Nephron (organoid): ENCODE data around the gene ZHX3.

ENCODE experiments used
- H3K27ac Mint-ChIP-seq, 3 experiments: 2 replicates each; pipeline ENCODE4 v1.8.0; 2020; ENCODE audit warnings: mixed read lengths in 3 of 3, mild to moderate bottlenecking in 2 of 3, moderate library complexity in 1 of 3
- H3K27me3 Mint-ChIP-seq: 2 replicates; pipeline ENCODE4 v1.8.0; 2021; ENCODE audit warnings: low read depth, mild to moderate bottlenecking, moderate library complexity, mixed read lengths
- H3K36me3 Mint-ChIP-seq: 2 replicates; pipeline ENCODE4 v1.8.0; 2020; ENCODE audit warnings: low read depth, mixed read lengths
- H3K4me1 Mint-ChIP-seq: 2 replicates; pipeline ENCODE4 v1.8.0; 2020; ENCODE audit warnings: mixed read lengths
- H3K4me3 Mint-ChIP-seq, 3 experiments: 2 replicates each; pipeline ENCODE4 v1.8.0; 2020; ENCODE audit warnings: mild to moderate bottlenecking in 3 of 3, mixed read lengths in 3 of 3, moderate library complexity in 2 of 3
- H3K9me3 Mint-ChIP-seq: 2 replicates; pipeline ENCODE4 v1.8.0; 2020; ENCODE audit warnings: mixed read lengths
- CTCF ChIP-seq, 3 experiments: fragments of 200-600 bp; sonication (generic); IDR thresholded peaks; one replicate each; pipeline ENCODE4 v1.5.0; 2021; ENCODE audit warnings: antibody characterized with exemption in 3 of 3; ENCODE audit not compliant: unreplicated experiment in 3 of 3

The ZHX3 gene

DNA sequence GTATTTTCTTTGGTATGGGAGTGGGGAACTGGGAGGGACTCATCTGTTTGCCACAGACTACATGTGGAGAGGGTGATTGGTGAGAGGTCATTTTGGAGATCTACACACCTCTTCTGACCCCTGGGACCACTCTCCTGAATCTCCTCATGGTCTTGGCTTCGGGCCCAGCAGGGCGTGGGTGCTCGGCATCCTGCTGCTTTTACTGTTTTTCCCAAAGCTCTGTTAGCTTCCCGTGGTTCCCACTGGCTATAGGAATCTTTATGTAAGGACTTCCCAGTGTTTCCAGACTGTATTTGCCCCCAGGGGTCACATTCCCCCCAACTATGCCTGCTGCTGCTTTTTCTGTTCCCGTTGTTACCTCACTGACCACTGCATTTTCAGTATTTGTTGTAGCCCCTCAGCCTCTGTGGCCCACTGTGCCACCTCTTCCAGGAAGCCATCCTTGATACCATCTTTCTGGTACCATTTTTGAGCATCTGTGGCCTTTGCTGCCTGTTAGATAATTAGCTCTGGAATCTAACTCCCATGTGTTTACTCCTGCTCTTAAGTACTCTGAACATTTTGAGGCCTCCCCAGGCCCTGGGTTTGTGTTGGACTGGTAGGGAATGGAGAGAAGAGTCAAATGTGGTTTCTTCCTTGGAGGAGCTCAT, 165.3 kb downstream of the ZHX3 start:
- Mint-ChIP-seq H3K4me1 (peaks cover 62% of the 10 kb centered on the region), H3K9me3 (no peaks in the 10 kb centered on the region), H3K36me3 (peaks cover 9% of the 10 kb centered on the region), H3K27me3 (no peaks in the 10 kb centered on the region), H3K4me3 (no peak overlapping the region), H3K27ac (peak overlapping the region; percentile 22 to 50 (median 29))
- no peak for TF ChIP-seq CTCF (IDR thresholded peaks at IDR 0.05; ENCODE audit: unreplicated experiment in 3 of 3)

DNA sequence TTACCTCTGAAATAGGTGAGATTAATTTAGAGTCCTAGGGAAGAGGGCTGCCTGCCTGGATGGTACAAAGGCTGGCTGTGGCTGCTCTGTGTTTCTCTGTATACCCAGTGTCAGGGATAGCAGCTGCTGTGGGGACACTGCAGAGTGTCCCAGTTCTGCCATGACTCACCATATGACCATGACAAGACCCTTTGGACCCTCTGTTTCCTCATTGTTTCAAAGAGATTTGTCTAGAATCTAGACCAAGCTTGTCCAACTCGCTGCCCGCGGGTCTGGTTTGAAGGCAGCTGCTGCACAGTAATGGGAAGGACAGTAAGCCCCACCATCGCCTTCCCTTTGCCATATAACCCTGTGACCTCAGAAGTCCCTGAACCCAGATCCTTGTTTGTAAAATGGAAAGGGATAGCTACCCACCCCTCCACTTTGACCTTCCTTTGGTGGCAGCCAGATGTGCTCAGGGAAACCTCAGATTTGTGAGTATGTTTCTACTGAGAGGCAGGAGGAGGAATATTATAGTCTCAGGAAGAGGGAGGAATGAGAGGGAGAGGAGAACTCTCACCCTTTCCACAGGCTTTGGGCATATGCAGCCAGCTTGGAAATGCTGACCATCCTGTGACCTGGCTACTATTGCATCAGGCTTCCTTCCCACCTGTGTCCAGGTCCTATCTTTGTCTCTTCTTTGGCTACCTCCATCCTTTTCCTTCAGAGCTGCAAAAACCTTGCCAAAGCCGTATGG, 166.2 kb downstream of the ZHX3 start:
- Mint-ChIP-seq H3K27ac (peak overlapping the region in 1 of 3 experiments; percentile 47), H3K4me1 (peaks cover 62% of the 10 kb centered on the region), H3K4me3 (no peak overlapping the region), H3K36me3 (peaks cover 16% of the 10 kb centered on the region), H3K27me3 (no peaks in the 10 kb centered on the region), H3K9me3 (no peaks in the 10 kb centered on the region)
- TF ChIP-seq CTCF (IDR thresholded peaks at IDR 0.05; ENCODE audit: unreplicated experiment in 3 of 3) = no peak

- TF ChIP-seq CTCF (IDR thresholded peaks at IDR 0.05; ENCODE audit: unreplicated experiment in 3 of 3) = no peak
- H3K4me3 Mint-ChIP-seq = no peak overlapping the region
Observed at GRCh38 chr20:41150664-41151063, 166.9 kb downstream of the ZHX3 start.

GRCh38 chr20:41148942-41149341, 168.6 kb downstream of the ZHX3 start:
- no peak overlapping the region for H3K27ac Mint-ChIP-seq
- H3K4me3 Mint-ChIP-seq = no peak overlapping the region
- peaks cover 66% of the 10 kb centered on the region for H3K4me1 Mint-ChIP-seq
- TF ChIP-seq CTCF (IDR thresholded peaks at IDR 0.05; ENCODE audit: unreplicated experiment in 3 of 3) = no peak
- H3K36me3 Mint-ChIP-seq = peaks cover 34% of the 10 kb centered on the region
- no peaks in the 10 kb centered on the region for H3K9me3 Mint-ChIP-seq
- H3K27me3 Mint-ChIP-seq = no peaks in the 10 kb centered on the region

More at GRCh38 chr20:41150664-41151063, 166.9 kb downstream of the ZHX3 start:
- Mint-ChIP-seq H3K4me1 (peaks cover 66% of the 10 kb centered on the region), H3K9me3 (no peaks in the 10 kb centered on the region), H3K27ac (peak overlapping the region in 2 of 3 experiments; percentile 23 to 47), H3K27me3 (no peaks in the 10 kb centered on the region), H3K36me3 (peaks cover 17% of the 10 kb centered on the region)

DNA sequence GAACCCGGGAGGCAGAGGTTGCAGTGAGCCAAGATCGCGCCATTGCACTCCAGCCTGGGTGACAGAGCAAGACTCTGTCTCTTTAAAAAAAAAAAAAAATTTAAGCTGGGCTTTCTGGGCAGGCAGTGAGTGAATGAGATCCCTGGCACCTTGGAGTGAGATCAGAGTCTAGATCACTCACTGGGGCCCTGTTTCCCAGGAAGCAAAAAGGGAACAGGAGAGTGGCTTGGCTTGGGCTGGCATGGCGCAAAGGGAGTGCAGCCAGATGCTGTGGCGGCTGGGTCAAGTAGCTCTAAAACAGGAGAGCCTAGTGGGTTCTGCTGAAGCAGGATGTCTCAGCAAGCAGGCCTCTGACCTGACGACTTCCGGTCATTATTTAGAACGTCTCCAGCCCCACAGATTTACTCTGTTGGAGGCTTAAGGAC, 169.8 kb downstream of the ZHX3 start:
- no peak overlapping the region for H3K27ac Mint-ChIP-seq
- peaks cover 70% of the 10 kb centered on the region for H3K4me1 Mint-ChIP-seq
- no peaks in the 10 kb centered on the region for H3K9me3 Mint-ChIP-seq

More for the DNA sequence above, 169.8 kb downstream of the ZHX3 start:
- Mint-ChIP-seq H3K36me3 (peaks cover 40% of the 10 kb centered on the region), H3K4me3 (no peak overlapping the region), H3K27me3 (no peaks in the 10 kb centered on the region)
- TF ChIP-seq CTCF (IDR thresholded peaks at IDR 0.05; ENCODE audit: unreplicated experiment in 3 of 3) = no peak
